IMR-90 (cell line): ENCODE measurements around the gene CYSRT1. TPM values are rescaled to one million over a fixed set of nuclear protein-coding genes. Genes with fewer than 3 reads are reported as not detected.

ENCODE experiments used
- ATAC-seq: fragments of 200-7000 bp; cut with Tn5 transposase; 2 replicates; pipeline ENCODE4 v1.9.1; 2020; ENCODE audit warnings: low read depth, mild to moderate bottlenecking, moderate library complexity
- BruUV-seq: library from RNA; stranded (reverse); fragments of 400-500 nt; replicated peaks from 2 replicates; lab custom pipeline; 2021; lab: Mats Ljungman, UMichigan
- CTCF ChIA-PET: fragments of 300-600 bp; formaldehyde crosslinking; extraction: SDS; loops from one replicate; lab custom pipeline; 2021; ENCODE audit warnings: antibody characterized with exemption; lab: Yijun Ruan, JAX
- POLR2A ChIA-PET: fragments of 300-600 bp; sonication (Branson Sonifier 250); formaldehyde crosslinking; loops from one replicate; lab custom pipeline; 2022; ENCODE audit warnings: antibody characterized with exemption; ENCODE audit not compliant: unreplicated experiment; lab: Charles Lee
- DNase-seq: peaks from one replicate; pipeline ENCODE4 v3.0.0; 2013
- H2AFZ ChIP-seq: replicated peaks from 2 replicates; pipeline ENCODE3; 2013; ENCODE audit warnings: low read length, mild to moderate bottlenecking; ENCODE audit not compliant: poor library complexity
- H2AK5ac ChIP-seq: 2 replicates; pipeline ENCODE4 v1.6.1; 2013; ENCODE audit warnings: low read depth, low read length, inconsistent platforms
- H2AK9ac ChIP-seq: replicated peaks from 2 replicates; pipeline ENCODE3; 2013; ENCODE audit warnings: mild to moderate bottlenecking, low read depth, low read length, moderate library complexity; ENCODE audit not compliant: poor library complexity
- H2BK120ac ChIP-seq: 2 replicates; pipeline ENCODE4 v1.6.1; 2013; ENCODE audit warnings: low read depth, low read length, inconsistent platforms
- H2BK15ac ChIP-seq: 3 replicates; pipeline ENCODE4 v1.6.1; 2013; ENCODE audit warnings: low read depth, low read length, inconsistent platforms
- H2BK20ac ChIP-seq: 2 replicates; pipeline ENCODE4 v1.6.1; 2013; ENCODE audit warnings: low read depth, mild to moderate bottlenecking, inconsistent platforms, low read length, moderate library complexity
- H2BK5ac ChIP-seq: 2 replicates; pipeline ENCODE4 v1.6.1; 2013; ENCODE audit warnings: mild to moderate bottlenecking, low read depth, low read length, inconsistent platforms; ENCODE audit not compliant: poor library complexity, severe bottlenecking
- H3K14ac ChIP-seq: replicated peaks from 2 replicates; pipeline ENCODE4 v1.6.1; 2013; ENCODE audit warnings: low read depth, low read length, inconsistent platforms
- H3K18ac ChIP-seq: 2 replicates; pipeline ENCODE4 v1.6.1; 2013; ENCODE audit warnings: low read depth, low read length, control low read depth
- H3K23ac ChIP-seq: 2 replicates; pipeline ENCODE4 v1.6.1; 2013; ENCODE audit warnings: low read depth, low read length, inconsistent platforms
- H3K27ac ChIP-seq: 2 replicates; pipeline ENCODE4 v1.5.1; 2013; ENCODE audit warnings: mild to moderate bottlenecking, control low read depth, low read length; ENCODE audit not compliant: insufficient read depth
- H3K27me3 ChIP-seq: 2 replicates; pipeline ENCODE4 v1.6.1; 2013; ENCODE audit warnings: low read length; ENCODE audit not compliant: control insufficient read depth, insufficient read depth
- H3K36me3 ChIP-seq: 2 replicates; pipeline ENCODE4 v1.6.1; 2013; ENCODE audit warnings: low read length, mixed read lengths; ENCODE audit not compliant: control insufficient read depth, insufficient read depth
- H3K4ac ChIP-seq: 2 replicates; pipeline ENCODE4 v1.6.1; 2013; ENCODE audit warnings: low read depth, low read length, inconsistent platforms
- H3K4me1 ChIP-seq: 2 replicates; pipeline ENCODE4 v1.6.1; 2013; ENCODE audit warnings: low read length, mixed read lengths; ENCODE audit not compliant: control insufficient read depth, insufficient read depth
- H3K4me2 ChIP-seq: 2 replicates; pipeline ENCODE4 v1.6.1; 2013; ENCODE audit warnings: low read depth, mild to moderate bottlenecking, control low read depth, low read length, moderate library complexity
- H3K4me3 ChIP-seq: 2 replicates; pipeline ENCODE4 v1.5.1; 2013; ENCODE audit warnings: low read depth, mild to moderate bottlenecking, control low read depth, low read length, moderate library complexity; ENCODE audit not compliant: insufficient read depth
- H3K56ac ChIP-seq: 2 replicates; pipeline ENCODE4 v1.6.1; 2013; ENCODE audit warnings: low read length, inconsistent platforms; ENCODE audit not compliant: insufficient read depth; ENCODE audit errors: extremely low read depth
- H3K79me1 ChIP-seq, 2 experiments: 2 replicates each; pipeline ENCODE4 v1.6.1; 2013; ENCODE audit warnings: low read length in 2 of 2, inconsistent platforms in 1 of 2, low read depth in 1 of 2
- H3K9ac ChIP-seq: 2 replicates; pipeline ENCODE4 v1.6.1; 2013; ENCODE audit warnings: low read depth, low read length, control low read depth
- H3K9me1 ChIP-seq: 2 replicates; pipeline ENCODE4 v1.6.1; 2013; ENCODE audit warnings: low read length, inconsistent platforms; ENCODE audit not compliant: insufficient read depth
- H3K9me3 ChIP-seq: 2 replicates; pipeline ENCODE4 v1.6.1; 2013; ENCODE audit warnings: low read length; ENCODE audit not compliant: control insufficient read depth, insufficient read depth
- H4K20me1 ChIP-seq: 2 replicates; pipeline ENCODE4 v1.6.1; 2013; ENCODE audit warnings: low read length, inconsistent platforms; ENCODE audit not compliant: insufficient read depth
- H4K5ac ChIP-seq: 2 replicates; pipeline ENCODE4 v1.6.1; 2013; ENCODE audit warnings: mild to moderate bottlenecking, low read depth, low read length, control low read depth
- H4K8ac ChIP-seq, 2 experiments: 2 replicates each; pipeline ENCODE4 v1.6.1; 2013; ENCODE audit warnings: low read depth in 2 of 2, low read length in 2 of 2, control low read depth in 1 of 2, inconsistent platforms in 1 of 2
- H4K91ac ChIP-seq: 2 replicates; pipeline ENCODE4 v1.6.1; 2013; ENCODE audit warnings: low read depth, low read length, inconsistent platforms; ENCODE audit not compliant: insufficient read depth
- BHLHE40 ChIP-seq: fragments of 150-350 bp; IDR thresholded peaks from 2 replicates; pipeline ENCODE4 v1.6.1; 2016; ENCODE audit warnings: mild to moderate bottlenecking, low read depth, low read length
- CEBPB ChIP-seq: IDR thresholded peaks from 2 replicates; pipeline ENCODE4 v1.6.1; 2012; ENCODE audit warnings: low read depth, low read length, improper control_type of control experiment
- CHD1 ChIP-seq: IDR thresholded peaks from 2 replicates; pipeline ENCODE4 v1.6.1; 2012; ENCODE audit warnings: low read depth, low read length, improper control_type of control experiment
- CTCF ChIP-seq: conservative IDR thresholded peaks from 2 replicates; pipeline ENCODE4 v1.5.1; 2012; ENCODE audit warnings: mild to moderate bottlenecking, low read depth, low read length, improper control_type of control experiment
- ELK1 ChIP-seq: fragments of 150-350 bp; IDR thresholded peaks from 2 replicates; pipeline ENCODE4 v1.6.1; 2016; ENCODE audit warnings: low read depth, mild to moderate bottlenecking, low read length, moderate library complexity, borderline replicate concordance
- FOS ChIP-seq: fragments of 150-350 bp; IDR thresholded peaks from 2 replicates; pipeline ENCODE4 v1.6.1; 2016; ENCODE audit warnings: low read depth, low read length
- MAFK ChIP-seq: IDR thresholded peaks from 2 replicates; pipeline ENCODE4 v1.6.1; 2012; ENCODE audit warnings: low read depth, low read length, improper control_type of control experiment
- MAZ ChIP-seq: IDR thresholded peaks from 2 replicates; pipeline ENCODE4 v1.6.1; 2012; ENCODE audit warnings: low read depth, mild to moderate bottlenecking, low read length, improper control_type of control experiment, moderate library complexity, borderline replicate concordance
- MXI1 ChIP-seq: IDR thresholded peaks from 2 replicates; pipeline ENCODE4 v1.6.1; 2012; ENCODE audit warnings: low read depth, mild to moderate bottlenecking, low read length, moderate library complexity, borderline replicate concordance
- NFE2L2 ChIP-seq: fragments of 150-350 bp; IDR thresholded peaks from 2 replicates; pipeline ENCODE4 v1.6.1; 2016; ENCODE audit warnings: low read depth, mild to moderate bottlenecking, low read length
- POLR2A ChIP-seq: IDR thresholded peaks from 2 replicates; pipeline ENCODE4 v1.6.1; 2012; ENCODE audit warnings: mild to moderate bottlenecking, low read depth, low read length
- RAD21 ChIP-seq: IDR thresholded peaks from 2 replicates; pipeline ENCODE4 v1.6.1; 2012; ENCODE audit warnings: low read length, improper control_type of control experiment
- RCOR1 ChIP-seq: IDR thresholded peaks from 2 replicates; pipeline ENCODE4 v1.6.1; 2012; ENCODE audit warnings: mild to moderate bottlenecking, low read length, improper control_type of control experiment; ENCODE audit not compliant: insufficient replicate concordance
- RFX5 ChIP-seq: IDR thresholded peaks from 2 replicates; pipeline ENCODE4 v1.8.0; 2012; ENCODE audit warnings: low read depth, mild to moderate bottlenecking, low read length, moderate library complexity
- SMC3 ChIP-seq: fragments of 150-350 bp; IDR thresholded peaks from 2 replicates; pipeline ENCODE4 v1.6.1; 2016; ENCODE audit warnings: low read depth, mild to moderate bottlenecking, antibody characterized with exemption, low read length, moderate library complexity
- WGBS, 2 experiments: methylation state at CpG; one replicate each; pipeline versions ENCODE4 v1.1.5 to v1.1.7; 2013; ENCODE audit warnings: missing lambda C conversion rate in 2 of 2; ENCODE audit not compliant: insufficient read length in 1 of 2; ENCODE audit errors: extremely low coverage in 2 of 2; 5-methylcytosine and 5-hydroxymethylcytosine counted together
- dilution Hi-C: fragments of 300-500 bp; cut with HindIII; formaldehyde crosslinking; loops from one replicate; pipeline ENCODE4 v1.14.3; 2018; ENCODE audit warnings: low sequenced_read_pairs; ENCODE audit not compliant: unreplicated experiment
- in situ Hi-C: fragments of 300-500 bp; cut with MboI; formaldehyde crosslinking; loops from 3 replicates; pipeline ENCODE4 v1.14.3; 2019; ENCODE audit warnings: low sequenced_read_pairs, inconsistent platforms, mixed read lengths
- intact Hi-C: fragments of 100-400 bp; cut with micrococcal nuclease; formaldehyde crosslinking; loops from 2 replicates; pipeline ENCODE4 v1.10.0; 2022
- polyA plus RNA-seq, 3 experiments: library from polyadenylated mRNA; depleted of rRNA; stranded (reverse); fragments of >200 nt; gene quantifications; 2 replicates each; pipeline ENCODE4 v1.2.3, GENCODE V29; 2012; ENCODE audit warnings: low replicate concordance in 1 of 3
- total RNA-seq: library from RNA; depleted of rRNA; stranded (reverse); fragments of >200 nt; gene quantifications from 2 replicates; pipeline ENCODE4 v1.2.3, GENCODE V29; 2012

Gene CYSRT1
- total and polyA plus RNA-seq, 2 of the 4 experiments (the other 2 are of a cell fraction) = 0.18 to 0.84 TPM

GRCh38 chr9:137215196-137215986 lies 9.6 kb upstream of the CYSRT1 start:
- Histone ChIP-seq H2AK5ac (no peak overlapping the region), H3K27me3 (no peaks in the 10 kb centered on the region), H3K4me1 (peaks cover 6% of the 10 kb centered on the region), H3K27ac (no peak overlapping the region), H3K4me3 (no peak overlapping the region), H3K23ac (no peak overlapping the region), H2BK15ac (no peak overlapping the region), H2BK20ac (no peak overlapping the region), H2AFZ (no peak overlapping the region), H2BK5ac (no peak overlapping the region), H4K91ac (no peak overlapping the region), H3K9me1 (peaks cover 3% of the 10 kb centered on the region; the same call in 1 of the 2 replicates), H3K79me1 (peaks cover 0 to 6% of the 10 kb centered on the region in 2 experiments; a peak in 1 of 4 replicates), H3K18ac (no peak overlapping the region), H4K8ac (no peak overlapping the region), H4K20me1 (no peaks in the 10 kb centered on the region), H2AK9ac (peak overlapping the region; percentile 76), H4K5ac (no peak overlapping the region), H2BK120ac (no peak overlapping the region), H3K36me3 (peaks cover 18% of the 10 kb centered on the region), H3K9me3 (no peaks in the 10 kb centered on the region), H3K4me2 (no peak overlapping the region), H3K4ac (no peak overlapping the region), H3K56ac (no peak overlapping the region), H3K14ac (no peak overlapping the region), H3K9ac (no peak overlapping the region)
- ChIA-PET POLR2A (no interaction called here), CTCF (no interaction called here)
- DNase-seq (no peak), ATAC-seq (no peak)
- WGBS, 2 experiments = 87% methylated on average over 3 of the region's 22 CpGs; no CpG with 5 or more reads in 1 of the 2 experiments
- no TSS peak for BruUV-seq
- intact Hi-C loops = no loop called here
- dilution Hi-C loops = no loop called here
- in situ Hi-C loops = no loop called here
- TF ChIP-seq MAFK (no peak), POLR2A (no peak), NFE2L2 (no peak), MXI1 (no peak), BHLHE40 (no peak), MAZ (no peak), RAD21 (no peak), RCOR1 (no peak), CTCF (no peak), ELK1 (no peak), CHD1 (no peak), SMC3 (no peak), RFX5 (no peak), CEBPB (no peak), FOS (no peak)
